Measurements from ENCODE around the gene NEO1.
"Not testable (repeated sequence)": the region's sequence is repeated elsewhere in the genome, so short reads cannot be mapped to it uniquely, and the experiment has no call there.

The NEO1 gene

DNA sequence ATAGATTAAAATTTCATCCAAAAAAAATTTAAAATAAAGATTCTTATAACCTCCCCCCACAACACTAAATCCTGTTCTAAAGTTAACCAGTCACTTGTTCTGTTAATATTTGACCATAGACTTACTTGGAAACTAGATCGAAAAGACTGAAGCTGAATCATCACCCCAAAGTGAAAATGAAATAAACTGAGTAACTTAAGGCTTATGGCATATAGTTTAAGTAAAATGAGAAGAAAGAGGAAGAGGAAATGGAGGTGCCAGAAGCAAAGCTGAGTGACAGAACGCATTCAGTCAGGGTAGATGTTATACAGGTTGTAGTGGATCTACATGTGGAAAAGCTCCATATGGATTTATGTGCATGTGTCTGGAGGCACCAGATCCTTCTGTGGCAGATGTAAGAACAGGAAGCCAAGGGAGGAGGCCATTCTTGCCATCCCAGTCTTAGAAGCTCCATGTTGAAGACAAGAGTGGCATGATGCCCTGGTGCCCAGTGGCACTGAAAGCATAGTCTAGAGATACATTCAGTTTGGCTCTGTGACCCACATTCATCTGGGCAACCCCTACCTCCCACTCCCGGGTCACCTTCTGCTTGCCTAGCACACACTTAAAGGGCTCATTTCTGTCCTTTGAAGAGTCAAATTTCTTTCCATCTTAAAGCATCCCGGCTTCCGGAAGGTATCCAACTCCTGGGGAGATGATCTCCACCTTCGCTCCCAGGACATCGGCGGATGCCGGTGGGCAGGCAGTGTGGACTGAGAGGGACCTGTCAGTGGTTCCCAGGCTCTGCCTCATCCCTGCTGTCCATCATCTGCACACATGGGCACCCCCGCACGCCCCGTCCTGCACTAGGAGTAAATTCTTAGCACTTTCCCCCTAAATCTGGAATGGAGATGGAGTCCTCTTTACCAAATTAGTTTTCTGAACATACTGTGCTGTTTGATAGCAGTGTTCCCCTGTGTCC is 90.8 kb downstream of the NEO1 start:
- no peak for DNase-seq (ENCODE audit: low spot score)

DNA sequence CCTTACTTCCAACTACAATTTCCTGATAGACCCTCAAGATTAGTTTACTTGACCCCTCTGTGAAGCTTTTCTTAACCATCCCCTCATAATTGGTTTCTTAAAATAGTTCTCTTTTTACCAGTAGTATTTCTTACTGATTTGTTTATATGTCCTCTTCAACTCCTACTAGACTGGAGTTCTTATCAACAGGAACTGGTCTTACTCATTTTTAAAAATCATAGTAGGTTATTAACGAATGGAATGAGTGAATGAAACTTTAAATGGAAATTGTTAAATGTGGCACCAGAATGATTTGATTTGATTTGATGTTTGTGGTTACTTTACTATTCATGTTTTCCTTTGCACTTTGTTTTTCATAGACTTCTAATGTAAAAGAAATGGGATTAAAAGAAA is 91.5 kb downstream of the NEO1 start:
- DNase-seq (ENCODE audit: low spot score), result no peak

GRCh38 chr15:73146419-73146818 is 94.2 kb downstream of the NEO1 start:
- DNase-seq (ENCODE audit: low spot score), result no peak

DNA sequence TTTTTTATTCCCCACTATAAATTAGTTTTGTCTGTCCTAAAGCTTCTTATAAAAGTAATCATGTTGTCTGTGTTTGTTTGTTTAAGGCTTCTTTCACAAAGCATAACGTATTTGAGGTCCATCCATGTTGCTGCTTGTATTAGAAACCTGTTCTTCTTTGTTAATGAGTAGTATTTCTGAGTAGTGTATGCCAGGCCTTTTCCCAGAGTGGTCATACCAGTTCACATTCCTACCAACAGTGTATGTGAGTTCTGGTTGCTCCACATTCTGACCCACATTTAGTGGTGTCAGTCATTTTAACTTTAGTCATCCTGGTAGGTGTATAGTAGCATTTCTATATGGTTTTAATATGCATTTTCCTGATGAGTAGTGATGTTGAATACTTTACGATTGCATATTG is 98.6 kb downstream of the NEO1 start:
- no peak for DNase-seq (ENCODE audit: low spot score)

DNA sequence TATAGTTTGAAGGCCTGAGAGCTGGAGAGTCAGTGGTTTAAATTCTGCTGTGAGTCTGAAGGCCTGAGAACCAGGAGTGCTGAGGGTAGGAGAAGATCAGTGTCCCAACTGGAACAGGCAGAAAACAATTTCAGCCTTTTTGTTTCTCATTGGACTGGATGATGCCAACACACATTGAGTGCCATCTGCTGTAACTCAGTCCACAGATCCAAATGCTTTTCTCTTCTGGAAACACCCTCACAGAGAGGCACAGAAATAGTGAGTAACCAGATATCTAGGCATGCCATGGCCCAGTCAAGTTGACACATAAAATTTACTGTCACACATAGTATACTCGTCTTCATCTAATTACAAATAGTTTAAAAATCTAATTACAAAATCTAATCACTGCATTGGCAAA is 100.8 kb downstream of the NEO1 start:
- DNase-seq (ENCODE audit: low spot score), result no peak

GRCh38 chr15:73153447-73153846 is 101.2 kb downstream of the NEO1 start:
- no peak for DNase-seq (ENCODE audit: low spot score)

DNA sequence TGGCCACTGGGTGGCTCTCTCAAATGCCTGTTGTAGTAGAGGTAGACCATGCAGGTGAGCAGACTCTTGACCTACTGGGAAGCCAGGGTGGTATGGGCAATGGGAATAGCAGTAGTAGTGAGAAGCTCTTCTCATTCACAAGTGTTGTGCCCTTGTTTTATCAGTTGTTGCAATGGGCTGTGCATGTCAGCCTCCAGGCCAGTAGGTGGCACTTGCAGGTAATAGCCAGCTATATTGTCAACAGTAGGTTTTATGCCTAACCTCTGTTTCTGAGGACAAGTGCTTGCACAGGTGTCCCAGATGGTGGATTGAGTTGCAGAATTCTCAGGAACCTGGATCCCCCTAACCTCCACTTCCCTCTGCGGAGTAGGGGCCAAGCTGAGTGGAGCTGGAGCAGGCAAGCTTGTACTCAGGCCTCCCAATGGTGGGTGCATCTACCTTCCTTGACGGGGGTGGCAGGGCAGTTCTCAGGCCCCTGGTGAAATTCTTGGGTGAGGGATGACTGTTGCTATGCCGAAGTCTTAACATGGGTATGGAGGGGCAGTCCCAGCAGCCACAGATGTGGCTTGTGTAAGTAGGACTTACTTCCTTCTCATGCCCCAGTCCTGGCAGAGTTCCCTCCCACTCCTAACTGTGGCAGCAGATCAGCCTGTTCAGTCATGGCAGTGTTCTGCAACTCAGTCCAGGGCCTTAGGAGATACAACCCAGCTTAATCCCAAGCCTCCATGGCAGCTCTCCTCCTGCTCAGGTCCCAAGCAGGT is 104.3 kb downstream of the NEO1 start:
- no peak for DNase-seq (ENCODE audit: low spot score)

DNA sequence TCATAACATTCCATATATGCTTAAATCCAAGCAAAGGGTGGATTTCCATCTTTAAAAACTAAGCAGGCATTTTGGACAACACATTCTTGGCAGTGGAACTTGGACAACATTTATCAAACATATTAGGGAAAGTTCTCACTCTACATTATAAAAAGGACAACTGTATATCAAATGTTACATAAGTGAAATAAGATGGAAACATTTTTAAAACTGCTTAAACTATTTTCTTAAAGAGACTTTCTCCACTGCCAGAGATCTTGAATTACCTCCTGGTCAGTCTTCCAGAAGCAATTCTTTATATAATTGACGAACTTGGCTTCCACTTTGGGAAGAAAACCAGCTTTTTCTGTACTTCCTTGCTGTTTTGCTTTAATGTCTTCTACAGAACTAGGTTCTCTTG is 109.3 kb downstream of the NEO1 start:
- no peak for DNase-seq (ENCODE audit: low spot score)

- no peak for DNase-seq (ENCODE audit: low spot score)
Measured at GRCh38 chr15:73165435-73165834, 113.2 kb downstream of the NEO1 start.

DNA sequence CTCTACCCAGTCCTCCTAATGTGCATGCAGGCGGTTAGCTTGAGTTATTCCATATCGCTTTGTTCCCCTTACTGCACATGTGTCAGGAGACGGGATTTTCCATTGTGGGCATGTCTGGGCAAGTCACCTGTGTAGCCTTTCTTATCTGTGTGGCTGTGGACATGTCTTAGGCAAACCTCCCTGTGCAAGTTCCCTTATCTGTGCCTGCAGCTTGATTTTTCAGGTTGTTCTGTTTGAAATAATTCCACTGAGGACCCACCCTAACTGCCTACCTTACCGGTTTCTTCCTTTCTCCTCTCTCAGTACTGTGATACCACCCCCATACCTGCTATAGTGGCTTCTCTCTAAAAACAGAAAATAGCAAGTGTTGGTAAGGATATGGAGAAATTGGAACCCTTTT is 113.6 kb downstream of the NEO1 start:
- no peak for DNase-seq (ENCODE audit: low spot score)

GRCh38 chr15:73166711-73167110 is 114.4 kb downstream of the NEO1 start:
- DNase-seq (ENCODE audit: low spot score), result not testable (repeated sequence)

GRCh38 chr15:73168487-73168886 is 116.2 kb downstream of the NEO1 start:
- DNase-seq (ENCODE audit: low spot score), result no peak

DNA sequence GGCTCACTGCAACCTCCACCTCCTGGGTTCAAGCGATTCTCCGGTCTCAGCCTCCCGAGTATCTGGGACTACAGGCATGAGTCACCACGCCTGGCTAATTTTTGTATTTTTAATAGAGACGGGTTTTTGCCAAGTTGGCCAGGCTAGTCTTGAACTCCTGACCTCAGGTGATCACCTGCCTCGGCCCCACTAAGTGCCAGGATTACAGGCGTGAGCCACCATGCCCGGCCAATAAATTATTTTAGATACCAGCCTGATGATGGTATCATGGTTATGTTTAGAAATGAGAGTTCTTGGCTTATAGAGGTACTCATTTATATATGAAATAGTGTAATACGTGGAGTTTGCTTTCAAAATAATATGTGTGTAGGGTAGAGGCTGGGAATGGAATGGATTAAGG is 119.4 kb downstream of the NEO1 start:
- DNase-seq (ENCODE audit: low spot score), result no peak

- DNase-seq (ENCODE audit: low spot score), result no peak
Measured at GRCh38 chr15:73172508-73172907, 120.2 kb downstream of the NEO1 start.

DNA sequence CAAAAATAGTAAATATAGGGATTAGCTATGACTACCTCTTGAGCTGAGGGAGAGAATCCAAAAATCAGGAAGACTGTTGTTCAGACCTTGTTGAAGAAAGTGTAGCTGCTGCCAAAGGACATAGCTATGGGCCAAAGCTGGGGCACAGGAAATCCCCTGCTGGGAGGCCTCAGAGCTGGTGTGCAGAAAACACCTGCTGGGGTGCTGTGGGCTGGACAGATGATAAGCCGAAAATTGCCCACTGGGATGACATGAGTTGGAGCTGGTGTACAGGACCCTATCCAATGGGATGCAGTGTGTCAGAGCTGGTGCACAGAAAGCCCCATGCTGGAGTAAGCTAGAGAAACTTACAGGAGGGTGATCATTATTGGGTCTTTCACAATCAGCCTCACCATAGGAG is 121.9 kb downstream of the NEO1 start:
- no peak for DNase-seq (ENCODE audit: low spot score)

- DNase-seq (ENCODE audit: low spot score), result no peak
Measured at GRCh38 chr15:73175382-73175781, 123.1 kb downstream of the NEO1 start.

DNA sequence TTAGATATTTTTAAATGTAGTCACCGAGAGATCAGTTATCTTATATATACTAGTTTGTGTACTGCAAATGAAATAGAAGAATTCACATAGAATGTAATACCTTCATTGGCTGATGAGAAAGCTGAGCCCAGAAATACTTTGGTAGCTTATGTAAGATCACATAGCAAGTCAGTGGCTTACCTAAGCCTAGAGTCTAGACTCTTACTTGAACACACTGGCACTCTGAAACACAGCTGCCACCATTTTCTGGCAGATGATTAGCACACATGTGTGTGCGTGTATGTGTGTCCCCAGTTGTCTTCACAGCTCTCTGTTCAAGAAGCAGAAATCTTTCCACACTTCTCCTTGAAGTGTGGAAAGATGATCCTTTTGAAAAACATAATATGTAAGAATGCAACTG is 124.3 kb downstream of the NEO1 start:
- DNase-seq (ENCODE audit: low spot score), result no peak

- no peak for DNase-seq (ENCODE audit: low spot score)
Measured at GRCh38 chr15:73183071-73183470, 130.8 kb downstream of the NEO1 start.

DNA sequence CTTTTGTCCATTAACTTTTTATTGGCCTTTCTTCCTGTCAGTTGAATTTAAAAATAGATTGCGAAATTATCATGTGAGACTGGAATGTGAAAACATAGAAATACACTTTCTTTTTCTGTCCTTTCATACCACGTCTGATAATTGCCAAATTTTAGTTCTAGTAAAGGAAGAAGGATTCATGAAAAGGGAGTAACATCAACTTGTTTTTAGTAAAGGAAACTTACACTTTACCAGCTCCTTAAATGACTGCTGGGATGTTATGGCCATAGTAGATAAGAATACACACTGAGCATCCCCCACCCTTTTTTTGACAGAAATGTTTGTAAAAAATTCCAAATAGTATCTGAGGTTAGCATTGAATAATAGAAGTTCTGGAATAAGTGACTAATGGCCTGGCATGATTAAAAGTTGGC is 137.9 kb downstream of the NEO1 start:
- DNase-seq (ENCODE audit: low spot score), result no peak

GRCh38 chr15:73195166-73195565 is 142.9 kb downstream of the NEO1 start:
- no peak for DNase-seq (ENCODE audit: low spot score)

- DNase-seq (ENCODE audit: low spot score), result no peak
Measured at GRCh38 chr15:73196113-73196512, 143.8 kb downstream of the NEO1 start.

- no peak for DNase-seq (ENCODE audit: low spot score)
Measured at GRCh38 chr15:73200339-73200738, 148.1 kb downstream of the NEO1 start.

GRCh38 chr15:73210630-73211029 is 158.4 kb downstream of the NEO1 start:
- DNase-seq (ENCODE audit: low spot score), result no peak
